Activated CD8-positive, alpha-beta memory T cell treated with anti-CD3 and anti-CD28 coated beads, Interleukin-2, amount 50 U/mL, for 24 hours (primary cell): Measurements from ENCODE around the gene TNRC18.
A peak's percentile ranks its signal among the peaks of the same experiment; 100 is the strongest.
"Not testable (repeated sequence)": the region's sequence is repeated elsewhere in the genome, so short reads cannot be mapped to it uniquely, and the experiment has no call there.

Source experiments
- DNase-seq: peaks from one replicate; pipeline ENCODE4 v3.0.0-alpha.2; 2020; ENCODE audit errors: extremely low read depth

The TNRC18 gene

DNA sequence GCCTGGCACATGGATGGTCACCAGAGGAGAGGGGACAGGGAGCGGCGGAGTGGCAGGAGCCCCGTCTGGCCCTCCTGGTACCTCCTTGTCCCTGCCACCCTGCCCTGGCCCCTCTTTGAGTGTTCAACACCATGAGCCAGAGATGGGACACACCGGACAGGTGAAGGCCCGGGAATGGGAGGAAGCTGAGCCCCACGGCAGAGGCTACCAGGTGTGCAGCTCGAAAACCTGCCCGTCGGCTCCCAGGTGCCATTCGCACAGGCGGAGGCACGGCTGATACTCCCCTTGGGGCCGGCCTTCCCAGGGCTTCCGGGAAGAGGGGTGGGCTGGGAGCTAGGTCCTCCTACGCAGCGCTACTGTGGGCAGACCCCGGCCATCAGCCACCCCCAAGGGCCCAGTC is 44.1 kb downstream of the TNRC18 start:
- DNase-seq: no peak

DNA sequence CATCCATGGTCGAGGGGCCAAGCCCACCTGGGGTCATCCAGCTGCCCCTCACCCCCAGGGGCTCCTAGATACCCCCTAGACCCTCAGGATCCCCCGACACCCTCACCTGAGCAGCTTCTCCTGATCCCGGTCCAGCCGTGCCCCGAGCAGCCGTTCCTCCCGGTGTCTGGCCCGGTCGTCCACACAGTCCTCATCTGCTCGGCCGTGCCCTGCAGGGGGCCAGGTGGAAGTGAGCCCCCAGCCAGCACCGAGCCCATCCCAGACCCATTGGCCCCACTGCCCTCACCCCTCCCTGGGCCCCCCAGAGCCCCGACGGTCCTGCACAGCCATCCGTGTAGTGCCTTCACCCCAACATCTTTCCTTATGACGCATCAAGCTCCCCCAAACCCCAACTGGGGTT is 45.8 kb downstream of the TNRC18 start:
- DNase-seq: no peak

DNA sequence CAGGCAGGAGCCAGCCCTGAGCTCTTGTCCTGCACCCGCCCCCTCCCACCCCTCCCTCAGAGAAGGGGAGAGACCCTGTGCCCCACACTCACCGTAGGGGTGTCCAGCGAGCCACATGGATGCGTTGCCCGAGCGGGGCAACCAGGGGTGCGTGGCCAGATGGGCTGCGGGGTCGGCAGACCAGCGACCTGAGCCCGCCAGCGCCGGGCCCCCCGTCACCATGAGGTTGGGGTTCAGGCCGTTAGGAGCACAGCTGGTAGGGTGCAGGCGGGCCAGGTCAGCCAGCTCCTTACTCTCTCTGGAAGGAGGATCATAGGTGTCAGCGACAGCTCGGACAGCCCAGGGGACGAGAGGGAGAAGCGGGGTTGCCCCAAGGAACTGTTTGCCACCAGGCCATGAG is 46.4 kb downstream of the TNRC18 start:
- no peak for DNase-seq

DNA sequence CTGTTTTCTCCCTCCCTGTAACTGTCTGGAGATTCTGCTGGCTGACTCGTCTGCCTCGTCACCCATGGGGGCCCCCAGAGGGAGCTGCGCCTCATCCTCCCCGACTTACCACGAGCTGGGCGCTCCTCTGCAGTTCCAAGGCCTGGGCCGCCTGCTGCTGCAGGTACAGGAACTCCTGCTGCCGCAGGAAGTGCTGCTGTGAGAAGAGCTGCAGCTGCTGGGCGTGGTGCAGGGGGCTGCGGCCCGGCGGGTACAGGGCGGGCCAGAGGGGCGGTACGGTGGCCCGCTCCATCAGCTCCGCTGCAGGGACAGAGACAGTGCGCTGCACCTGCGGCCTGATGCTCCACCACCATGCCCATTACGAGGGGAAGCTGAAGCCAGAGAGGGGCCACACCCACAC is 47.7 kb downstream of the TNRC18 start:
- no peak for DNase-seq

DNA sequence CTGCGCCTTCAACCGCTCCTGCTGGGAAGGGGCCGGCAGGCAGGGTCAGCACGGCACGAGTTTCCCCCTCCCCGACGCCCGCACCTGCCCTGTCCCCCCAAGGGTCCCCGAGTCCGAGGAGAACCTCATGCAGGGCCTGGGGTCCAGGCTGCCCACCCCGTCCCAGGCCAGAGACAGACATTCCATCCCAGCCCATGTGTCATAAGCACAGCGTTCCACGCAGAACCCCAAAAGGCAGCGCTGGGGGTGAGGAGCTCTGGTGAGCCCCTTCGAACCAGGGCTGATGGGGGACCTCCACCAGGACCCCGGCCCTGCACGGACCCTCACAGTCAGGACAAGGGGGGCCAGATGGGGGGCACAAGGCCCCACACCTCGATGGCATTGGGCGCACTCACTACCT is 49.2 kb downstream of the TNRC18 start:
- no peak for DNase-seq

DNA sequence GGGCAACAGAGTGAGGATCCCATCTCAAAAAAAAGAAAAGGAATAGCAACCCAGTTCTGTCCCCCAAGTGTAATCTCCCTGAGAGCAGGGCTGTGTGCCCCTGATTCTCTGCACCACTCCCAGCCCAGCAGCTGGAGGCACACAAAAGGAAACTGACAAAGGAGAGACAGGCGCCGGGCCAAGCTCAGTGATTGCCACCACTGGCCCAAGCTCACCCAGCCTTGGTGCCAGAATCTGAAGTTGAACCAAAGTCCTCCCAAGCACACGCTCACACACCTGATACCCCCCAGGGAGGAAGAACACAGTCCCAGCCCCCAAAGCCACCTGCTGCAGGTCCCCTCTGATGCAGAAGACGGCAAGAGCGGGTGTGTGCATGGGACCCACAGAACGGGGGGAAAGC is 50.3 kb downstream of the TNRC18 start:
- no peak for DNase-seq

DNA sequence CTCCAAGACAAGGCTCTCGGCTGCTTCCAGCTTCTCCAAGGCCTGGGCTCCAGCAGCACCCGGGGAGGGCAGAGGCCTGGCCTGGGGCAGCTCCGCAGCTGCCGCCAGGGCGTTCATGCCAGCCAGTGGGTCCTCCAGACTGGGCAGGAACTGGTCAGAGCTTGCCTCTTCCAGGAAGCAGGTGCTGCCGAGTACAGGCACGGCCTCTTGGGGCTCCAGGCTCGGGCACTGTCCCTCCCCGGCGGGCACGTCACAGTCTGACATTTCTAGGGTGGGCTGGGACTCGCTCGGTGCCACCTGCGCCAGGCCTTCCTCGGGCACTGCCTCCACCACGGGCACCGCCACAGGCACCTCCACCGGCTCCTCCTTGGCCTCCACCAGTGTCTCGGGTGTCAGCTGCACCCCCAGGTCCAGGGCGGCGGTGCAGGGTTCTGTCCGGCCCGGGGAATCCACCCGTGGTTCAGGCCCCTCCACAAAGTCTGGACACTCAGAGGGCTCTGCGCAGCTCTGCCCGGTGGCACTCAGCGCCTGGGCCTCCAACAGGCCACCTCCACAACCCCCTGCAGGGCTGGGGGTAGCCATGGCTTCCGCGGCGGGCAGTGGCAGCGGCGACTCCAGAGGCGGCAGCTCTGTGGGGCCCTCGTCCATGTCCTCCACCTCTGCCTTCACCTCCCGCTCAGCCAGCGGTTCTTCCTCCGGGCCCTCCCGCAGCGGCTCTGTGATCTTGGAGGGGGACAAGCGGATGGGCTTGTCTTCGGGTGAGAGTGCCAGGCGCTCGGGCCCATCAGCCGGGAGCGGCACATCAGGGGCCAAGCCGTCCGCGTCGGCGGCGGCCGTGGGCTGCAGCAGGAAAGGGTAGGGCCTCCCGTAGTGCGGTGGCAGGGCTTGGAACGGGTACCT is 52.9 kb downstream of the TNRC18 start:
- DNase-seq: no peak

DNA sequence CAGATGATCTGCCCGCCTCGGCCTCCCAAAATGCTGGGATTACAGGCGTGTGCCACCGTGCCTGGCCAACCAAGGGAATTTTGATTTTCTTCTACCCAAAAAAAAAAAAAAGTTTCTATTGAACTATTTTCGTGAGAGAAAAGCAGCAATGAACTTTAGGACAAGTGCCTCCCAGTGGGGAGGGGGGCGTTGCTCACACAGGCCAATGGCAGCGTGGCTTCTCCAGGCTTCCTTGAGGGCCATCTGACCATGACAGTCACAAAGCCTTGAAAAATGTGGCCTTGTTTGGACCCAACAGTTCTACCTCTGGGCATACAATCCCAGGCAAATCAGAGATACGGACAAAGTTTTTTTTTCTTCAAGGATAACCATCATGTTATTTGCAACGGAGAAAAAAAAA is 56.0 kb downstream of the TNRC18 start:
- no peak for DNase-seq

DNA sequence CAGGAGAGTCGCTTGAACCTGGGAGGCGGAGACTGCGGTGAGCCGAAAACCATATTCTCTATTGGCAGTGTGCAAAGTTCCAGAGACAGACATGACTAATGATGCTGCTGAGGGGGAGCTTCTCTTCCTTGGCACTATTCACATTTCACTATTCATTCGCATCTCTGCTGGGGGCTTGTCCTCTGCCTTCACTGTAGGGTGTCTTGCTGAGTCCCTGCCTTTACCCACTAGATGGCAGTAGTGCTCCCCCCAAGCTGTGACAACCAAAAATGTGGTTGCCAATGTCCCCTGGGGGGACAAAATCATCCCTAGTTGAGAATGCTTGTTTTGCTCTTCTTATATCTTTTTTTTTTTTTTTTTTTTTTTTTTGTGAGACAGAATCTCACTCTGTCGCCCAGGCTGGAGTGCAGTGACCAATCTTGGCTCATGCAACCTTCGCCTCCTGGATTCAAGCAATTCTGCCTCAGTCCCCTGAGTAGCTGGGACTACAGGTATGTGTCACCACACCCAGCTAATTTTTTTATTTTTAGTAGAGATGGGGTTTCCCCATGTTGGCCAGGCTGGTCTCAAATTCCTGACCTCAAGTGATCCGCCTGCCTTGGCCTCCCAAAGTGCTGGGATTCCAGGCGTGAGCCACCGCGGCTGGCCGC is 57.5 kb downstream of the TNRC18 start:
- peak; percentile 17 for DNase-seq

DNA sequence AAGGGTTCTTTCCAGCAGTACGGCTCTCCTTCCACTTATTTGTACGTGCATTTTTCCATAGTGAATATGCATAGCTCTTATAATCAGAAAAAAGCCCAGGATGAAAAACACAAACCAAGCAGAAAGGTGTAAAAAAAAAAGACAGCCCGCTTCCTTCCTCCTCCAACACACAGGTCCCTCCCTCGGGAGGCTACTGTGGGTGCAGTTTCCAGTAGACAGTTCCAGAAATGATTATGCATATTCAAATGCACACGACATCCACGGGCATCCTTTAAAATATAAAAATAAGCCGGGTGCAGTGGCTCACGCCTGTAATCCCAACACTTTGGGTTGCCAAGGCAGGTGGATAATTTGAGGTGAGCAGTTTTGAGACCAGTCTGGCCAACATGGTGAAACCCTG is 59.9 kb downstream of the TNRC18 start:
- DNase-seq: no peak

DNA sequence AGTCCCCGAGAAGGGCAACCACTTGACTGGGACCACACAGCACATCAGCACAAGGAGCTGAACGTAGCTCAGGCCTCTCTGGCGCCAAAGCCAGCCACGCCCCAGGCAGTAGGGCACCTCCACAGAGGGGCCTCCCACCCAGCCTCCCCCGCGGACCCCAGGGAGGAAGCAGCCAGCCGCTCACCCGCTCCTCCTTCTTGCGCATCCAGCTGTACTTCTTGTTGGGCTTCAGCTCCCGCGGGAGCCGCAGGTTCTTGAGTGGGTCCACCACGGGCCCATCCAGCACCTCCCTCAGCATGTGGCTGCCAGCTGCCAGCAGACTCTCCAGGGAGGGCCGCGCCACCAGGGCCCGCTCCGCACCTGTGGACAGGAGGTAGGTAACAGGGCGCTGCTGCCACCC is 61.2 kb downstream of the TNRC18 start:
- no peak for DNase-seq

DNA sequence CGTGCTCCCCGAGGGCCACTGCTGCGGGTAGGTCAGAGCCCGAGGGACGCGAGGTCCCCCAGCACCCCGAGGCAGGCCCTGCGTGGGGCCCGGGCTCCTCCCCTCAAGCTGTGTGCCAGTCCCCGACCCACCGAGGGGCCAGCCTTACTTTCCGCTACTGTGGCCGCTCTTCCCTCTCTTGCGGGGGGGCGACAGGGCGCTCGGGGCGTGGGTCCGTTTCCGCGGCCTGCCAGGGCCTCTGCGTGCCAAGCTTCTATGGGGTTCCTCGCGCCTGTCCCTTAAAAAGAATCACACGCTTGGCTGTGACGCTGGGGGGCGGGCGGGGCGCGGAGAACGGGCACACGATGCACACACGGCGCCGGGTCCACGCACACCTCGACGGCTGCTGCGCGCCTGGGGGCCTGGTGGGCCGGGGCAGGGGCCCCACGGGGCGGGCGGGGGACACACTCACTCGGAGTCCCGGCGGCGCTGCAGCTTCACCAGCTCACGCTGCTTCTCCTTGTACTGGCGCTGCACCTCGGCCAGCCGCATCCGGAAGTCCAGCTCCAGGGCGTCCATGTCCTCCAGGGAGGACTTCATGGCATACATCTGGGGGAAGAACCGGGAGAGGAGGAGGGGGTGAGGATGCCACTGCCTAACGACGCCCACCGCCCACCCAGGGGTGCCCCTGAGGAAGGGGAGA is 62.0 kb downstream of the TNRC18 start:
- DNase-seq: no peak

DNA sequence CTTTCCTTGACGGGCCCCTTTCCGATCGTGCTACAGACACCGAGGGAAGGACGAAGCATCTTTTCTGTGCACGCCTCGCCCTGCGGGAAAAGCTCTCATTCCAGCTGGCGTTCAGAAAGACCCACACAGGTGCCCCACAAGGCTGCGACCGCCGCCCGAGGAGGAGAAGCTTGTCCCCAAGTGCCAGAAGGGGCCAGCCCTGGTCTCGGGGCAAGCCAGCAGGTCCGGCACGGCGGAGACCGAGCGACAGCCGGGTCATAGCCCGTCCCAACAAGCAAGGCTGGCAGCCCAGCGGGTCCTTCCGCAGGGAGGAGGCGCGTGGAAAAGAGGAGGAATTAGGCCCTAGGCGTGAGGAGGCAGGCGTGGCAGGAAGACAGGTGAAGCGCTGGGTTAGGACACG is 62.7 kb downstream of the TNRC18 start:
- no peak for DNase-seq

DNA sequence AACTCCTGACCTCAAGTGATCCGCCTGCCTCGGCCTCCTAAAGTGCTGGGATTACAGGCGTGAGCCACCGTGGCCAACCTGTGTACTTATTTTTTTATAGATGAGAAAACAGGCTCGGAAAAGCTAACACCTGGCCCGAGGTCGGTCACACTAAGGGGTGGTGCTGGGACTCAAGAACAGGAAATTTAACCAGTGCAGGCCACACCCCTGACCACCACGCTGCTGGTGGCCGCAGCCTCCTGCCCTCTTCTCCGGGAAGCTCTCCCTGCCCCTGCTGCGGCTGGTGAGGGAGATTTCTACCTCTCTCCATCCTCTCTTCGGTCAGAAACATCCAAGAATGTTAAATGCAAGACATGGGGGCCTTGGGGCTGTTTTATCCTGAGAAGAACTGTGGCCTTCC is 63.2 kb downstream of the TNRC18 start:
- DNase-seq: no peak

DNA sequence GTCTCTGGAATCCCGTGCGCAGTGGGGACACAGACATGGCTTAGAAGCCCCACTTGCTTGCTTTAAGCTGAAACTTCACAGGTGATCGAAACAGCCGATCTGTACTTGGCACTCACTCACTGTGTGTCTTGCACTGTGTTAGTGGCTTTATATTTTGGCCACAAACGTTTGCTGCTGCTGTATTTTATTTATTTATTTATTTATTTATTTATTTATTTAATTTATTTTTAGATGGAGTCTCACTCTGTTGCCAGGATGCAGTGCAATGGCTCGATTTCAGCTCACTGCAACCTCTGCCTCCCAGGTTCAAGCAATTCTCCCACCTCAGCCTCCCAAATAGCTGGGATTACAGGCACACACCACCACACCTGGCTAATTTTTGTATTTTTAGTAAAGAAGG is 63.6 kb downstream of the TNRC18 start:
- not testable (repeated sequence) for DNase-seq

DNA sequence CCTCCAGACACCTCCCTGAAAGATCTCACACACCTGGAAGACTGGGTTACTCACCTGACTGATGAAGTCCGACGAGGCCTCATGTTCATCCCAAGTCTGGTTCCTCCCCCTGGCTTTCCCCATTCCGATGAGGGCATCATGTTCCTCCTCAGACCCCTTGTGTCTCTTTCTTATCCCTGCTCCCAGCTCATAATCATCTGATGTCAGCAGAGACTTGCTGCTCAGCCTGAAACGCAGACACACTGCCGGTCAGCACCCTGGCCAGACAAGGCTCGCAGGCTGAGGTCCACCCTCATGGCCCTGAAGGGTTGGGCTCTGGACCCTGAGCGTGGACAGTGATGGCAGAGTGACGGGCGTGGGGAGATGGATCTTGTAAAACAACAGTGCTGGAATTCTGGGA is 64.3 kb downstream of the TNRC18 start:
- DNase-seq: no peak

DNA sequence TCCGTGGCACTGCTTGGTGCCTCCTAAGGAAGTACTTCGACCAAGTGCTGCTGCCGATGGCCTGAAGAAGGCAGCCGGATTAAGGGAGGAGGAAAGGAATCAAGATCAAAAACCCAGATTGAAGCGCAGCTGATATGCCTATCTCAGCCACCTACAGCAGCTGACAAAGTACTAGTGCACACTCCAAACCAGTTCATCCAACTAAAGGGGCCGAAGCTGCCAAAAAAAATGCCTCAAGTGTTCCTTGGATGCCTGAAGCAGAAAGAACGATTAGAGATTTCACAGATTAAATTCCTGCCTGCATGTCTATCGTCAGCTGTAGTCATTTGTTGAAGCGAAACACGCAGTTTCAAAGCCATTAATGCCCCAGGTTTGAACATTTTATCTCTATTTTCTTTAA is 65.7 kb downstream of the TNRC18 start:
- DNase-seq: no peak

DNA sequence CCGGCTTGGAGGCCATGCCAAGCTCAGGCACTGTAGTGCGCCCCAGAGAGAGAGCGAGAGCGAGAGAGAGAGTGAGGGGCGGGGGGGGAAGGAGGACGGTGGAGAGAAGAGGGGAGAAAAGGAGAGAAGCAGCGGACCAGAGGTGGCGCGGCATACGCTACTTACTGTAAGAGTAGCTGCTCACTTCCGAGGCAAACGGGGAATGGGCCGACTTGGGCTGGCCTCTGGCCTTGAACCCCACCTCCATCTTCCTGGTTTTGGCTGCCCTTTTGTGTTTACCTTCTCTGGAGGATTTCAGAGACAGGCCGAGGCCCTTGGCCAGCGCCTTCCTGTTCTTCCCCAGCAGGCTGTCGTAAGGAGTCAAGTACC is 66.9 kb downstream of the TNRC18 start:
- no peak for DNase-seq

DNA sequence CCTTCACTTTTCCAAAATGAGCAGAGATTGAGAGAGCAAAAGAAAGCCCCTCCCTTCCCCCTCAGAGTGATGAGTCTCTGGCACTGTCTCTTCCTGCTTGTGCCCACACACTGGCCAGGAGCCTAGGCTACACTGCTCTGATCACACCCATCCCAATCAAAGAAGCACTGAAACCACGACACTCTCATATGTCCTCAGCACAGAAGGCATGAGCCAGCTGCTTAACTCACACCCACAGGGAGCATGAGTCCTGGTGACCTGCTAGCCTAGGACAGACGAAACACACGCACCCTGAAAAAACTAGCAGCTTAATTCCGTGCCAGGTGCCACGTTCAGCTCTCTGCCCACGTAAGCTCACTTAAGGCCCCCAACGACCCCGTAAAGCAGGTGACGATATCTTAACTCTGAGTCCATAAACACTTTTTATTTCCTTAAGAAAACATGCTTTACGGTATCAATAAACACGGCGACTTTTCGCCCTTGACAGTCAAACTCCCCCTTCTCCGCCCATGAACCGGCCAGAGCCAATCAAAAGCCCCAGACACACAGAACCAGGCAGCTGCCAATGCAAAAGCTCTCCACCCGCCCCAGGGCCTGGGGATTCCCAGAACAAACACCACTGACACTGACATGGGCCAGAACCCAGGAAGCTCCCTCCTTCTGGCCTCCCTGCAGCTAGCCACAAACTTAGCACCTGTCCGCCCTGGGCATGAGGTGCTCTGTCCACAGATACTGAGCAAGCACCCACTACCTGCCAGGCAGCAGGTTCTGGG is 69.0 kb downstream of the TNRC18 start:
- DNase-seq: no peak

DNA sequence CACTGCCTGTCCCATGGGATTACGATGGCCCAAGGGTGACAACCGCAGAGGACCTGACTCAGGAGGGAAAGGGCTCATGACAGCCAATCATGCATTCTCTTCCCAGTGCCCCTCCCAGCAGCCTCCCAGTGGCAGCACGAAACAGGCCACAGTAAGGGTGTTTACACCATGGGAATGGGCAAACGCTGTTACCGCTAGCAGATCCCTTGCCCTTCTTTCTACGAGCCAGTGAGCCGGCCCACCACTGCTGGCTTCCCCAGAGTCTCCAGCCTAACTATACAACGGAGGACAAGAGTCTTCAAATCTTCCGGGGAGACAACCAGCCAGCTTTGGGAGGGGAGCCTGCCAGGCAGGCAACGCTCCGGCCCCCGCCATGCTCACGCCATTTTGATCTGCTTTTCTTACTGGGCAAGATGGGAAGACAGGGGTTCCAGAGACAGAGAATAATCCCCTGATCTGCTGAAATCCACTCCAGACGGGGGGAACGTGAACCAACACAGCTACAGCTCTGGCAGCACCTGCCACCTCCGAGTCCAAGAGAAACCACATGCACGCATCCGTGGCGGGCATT is 71.1 kb downstream of the TNRC18 start:
- DNase-seq: no peak

DNA sequence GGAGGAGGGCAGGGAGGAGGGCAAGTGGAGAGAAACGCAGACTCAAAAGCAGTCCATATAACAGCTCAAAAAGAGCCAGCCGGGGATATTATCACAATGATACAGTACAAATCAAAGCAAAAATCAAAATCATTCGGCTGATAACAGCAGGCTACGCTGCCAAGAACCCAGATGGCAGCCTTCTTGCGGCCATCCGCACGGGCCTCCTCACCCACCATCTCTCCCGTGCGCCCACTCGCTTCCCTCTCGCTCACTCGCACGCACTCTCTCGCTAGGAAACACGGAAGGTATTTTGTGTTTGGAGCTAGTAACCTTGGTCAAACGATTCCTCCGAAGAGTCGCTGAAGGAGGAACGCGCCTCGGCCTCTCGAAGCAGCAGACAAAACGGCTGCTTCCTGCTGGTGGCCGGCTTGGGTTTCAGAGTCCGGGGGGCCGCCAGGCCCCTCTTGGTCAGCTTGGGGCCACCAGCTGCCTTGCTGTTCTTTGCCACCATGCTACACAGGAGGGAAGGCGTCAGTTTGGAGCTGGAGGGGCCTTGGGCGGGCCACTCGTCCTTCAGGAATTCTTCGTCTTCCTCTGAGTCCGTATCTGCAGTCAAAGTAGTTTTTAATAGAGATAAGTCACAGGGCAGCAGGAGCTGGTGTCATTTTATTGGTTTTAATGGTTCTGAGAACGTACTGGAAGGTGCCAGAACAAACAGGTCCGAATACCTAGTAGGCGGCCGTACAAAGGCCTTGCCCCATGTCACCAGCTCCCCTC is 71.9 kb downstream of the TNRC18 start:
- no peak for DNase-seq
